Endometrial microvascular endothelial cells (primary cell): ENCODE results near the gene MBP. TPM values are rescaled to one million over a fixed set of nuclear protein-coding genes. Genes with fewer than 3 reads are reported as not detected.

ENCODE experiments used
- in situ Hi-C: cut with HindIII; loops from 2 replicates; pipeline ENCODE4 v1.10.0; 2017; ENCODE audit warnings: low sequenced_read_pairs, low pct_unique_long_range_greater_than_20kb; ENCODE audit errors: inconsistent ontology term
- total RNA-seq: library from RNA; depleted of rRNA; stranded (reverse); fragments of >200 nt; gene quantifications from one replicate; pipeline ENCODE4 v1.2.3, GENCODE V29; 2015; ENCODE audit errors: inconsistent ontology term

Gene MBP
- total RNA-seq, 1 donor from 2014 or later: 8.5 TPM

DNA sequence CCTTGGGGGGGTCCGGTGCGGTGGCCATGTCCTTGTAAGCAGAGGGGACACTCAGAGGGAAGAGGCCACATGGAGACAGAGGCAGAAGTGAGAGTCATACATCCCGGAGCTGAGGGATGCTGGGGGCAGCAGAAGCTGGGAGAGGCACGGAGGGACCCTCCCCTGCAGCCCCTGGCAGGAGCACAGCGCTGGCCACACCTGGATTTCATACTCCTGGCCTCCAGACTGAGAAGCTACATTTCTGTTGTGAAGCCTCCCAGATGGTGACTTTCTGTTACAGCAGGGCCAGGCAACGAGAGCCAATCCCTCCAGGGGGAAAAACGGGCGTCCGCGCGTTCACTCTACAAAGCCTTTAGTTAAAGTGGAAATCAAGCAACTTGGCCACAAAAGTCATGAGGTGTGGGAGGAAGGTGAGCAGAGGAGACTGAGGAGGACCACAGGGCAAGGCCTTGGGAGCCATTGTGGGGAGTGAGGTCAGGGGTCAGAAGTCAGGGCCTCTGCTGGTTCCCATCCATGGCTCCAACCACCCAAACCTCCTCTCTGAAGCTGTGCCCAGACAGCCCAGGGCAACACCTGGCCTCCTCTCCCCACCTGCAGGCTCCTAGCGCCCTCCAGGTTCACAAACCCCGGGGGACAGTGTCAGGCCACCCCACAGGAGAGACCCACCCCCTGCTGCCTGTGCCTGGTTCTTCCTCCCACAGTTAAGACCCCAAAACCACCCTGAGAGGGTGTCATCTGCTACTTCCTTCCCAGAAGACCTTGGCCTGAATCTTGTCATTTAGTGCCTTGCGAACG, 4.5 kb upstream of the MBP start:
- in situ Hi-C loops: no loop called here

DNA sequence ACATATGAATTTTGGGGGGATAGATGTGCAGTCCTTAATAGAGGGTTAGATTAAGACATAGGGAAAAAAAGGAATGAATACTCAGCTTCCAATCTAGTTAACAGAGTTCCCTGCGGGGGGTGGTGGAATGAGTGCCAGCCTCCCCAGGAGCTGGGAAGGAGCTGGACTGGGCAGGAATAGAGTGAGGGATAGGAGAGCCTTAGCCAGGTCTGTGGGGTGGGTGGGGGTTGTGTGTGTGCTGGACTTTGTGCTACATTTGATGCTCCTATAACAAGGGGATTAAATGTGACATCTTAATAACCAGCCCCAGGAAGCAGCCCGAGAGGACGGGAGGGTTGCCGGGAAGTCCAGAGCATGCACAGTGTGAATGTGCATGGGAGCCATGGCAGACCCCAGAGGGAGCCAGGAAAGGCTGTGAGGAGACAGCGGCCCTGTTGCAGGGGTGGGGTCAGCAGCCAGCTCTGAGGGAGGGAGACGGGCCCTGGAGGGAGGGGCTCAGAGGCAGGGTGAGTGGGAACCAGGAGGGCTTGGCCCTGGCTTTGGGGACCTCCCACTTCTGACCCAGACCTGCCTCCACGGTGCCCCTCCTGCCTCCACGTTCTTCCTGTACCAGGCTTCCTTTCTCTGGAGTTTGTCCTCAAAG, 3.6 kb upstream of the MBP start:
- in situ Hi-C loops: no loop called here

- in situ Hi-C loops: no loop called here
Observed at GRCh38 chr18:77135339-77136075, 2.9 kb upstream of the MBP start.

GRCh38 chr18:77134611-77135010, 2.0 kb upstream of the MBP start:
- in situ Hi-C loops: no loop called here

GRCh38 chr18:77133835-77134496, 1.4 kb upstream of the MBP start:
- in situ Hi-C loops: no loop called here

GRCh38 chr18:77133051-77133834, 660 bp upstream of the MBP start:
- in situ Hi-C loops: no loop called here

- in situ Hi-C loops: no loop called here
Observed at GRCh38 chr18:77131652-77132368, 773 bp downstream of the MBP start.

DNA sequence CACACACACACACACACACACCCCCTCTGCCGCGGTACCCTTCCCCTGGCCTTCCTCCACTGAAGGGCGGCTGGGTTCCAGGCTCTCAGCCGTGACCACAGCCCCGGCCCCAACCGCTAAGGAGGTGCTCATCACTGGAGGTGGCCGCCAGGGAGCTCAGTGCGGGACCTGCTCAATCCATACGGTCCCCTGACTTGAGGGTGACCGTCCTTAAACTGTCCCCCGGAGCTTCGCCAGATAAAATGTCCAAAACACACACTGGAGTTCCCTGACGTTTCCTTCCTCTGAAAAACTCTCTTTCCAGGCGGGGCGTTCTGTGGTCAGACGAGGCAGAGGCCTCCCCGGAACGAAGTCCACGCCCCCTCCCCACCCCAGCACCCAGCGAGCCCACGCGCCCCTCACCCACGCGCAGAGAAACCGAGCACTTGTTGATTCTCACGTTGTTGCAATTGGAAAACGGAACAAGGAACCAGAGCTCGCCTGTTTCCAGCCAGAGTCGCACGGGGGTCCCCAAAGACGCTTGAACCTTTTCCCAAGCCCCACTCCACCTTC, 1.4 kb downstream of the MBP start:
- in situ Hi-C loops: no loop called here

DNA sequence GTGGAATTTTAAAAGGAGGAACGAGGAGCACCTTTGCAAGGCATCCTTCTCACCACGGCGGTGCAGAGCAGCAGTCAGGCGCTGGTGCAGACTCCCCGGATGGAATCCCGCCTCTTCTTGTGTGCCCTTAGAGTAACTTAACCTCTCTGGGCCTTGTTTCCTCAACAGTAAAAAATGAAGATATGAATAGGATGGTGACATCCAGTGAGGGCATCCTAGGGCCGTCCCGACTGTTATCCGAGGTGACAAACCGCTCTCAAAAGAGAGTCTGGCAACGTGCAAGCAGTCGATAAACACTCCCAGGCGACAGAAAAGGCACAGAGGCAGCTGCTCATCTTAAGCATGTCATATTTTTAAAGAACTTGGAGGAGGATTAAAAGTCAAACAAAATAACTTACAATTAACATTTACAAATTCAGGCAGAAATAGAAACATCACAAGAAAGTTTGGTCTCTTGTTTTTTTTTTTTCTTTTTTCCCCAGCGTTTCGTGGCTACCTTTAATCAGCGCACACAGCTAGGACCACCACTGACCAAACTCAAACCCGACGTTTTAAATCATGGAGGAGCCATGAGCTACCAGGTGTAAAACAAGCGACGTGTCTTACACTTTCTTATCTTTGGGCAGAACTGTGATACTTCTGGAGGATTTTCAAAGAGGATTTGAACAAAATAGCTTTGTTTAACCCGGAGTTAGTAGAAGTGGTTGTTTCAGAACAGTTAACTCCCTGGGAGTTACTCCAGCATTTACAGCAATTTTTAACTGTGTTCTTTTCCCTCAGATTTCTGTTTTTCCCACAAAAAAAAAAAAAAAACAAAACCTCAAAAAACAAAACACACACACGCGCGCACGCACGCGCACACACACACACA, 2.1 kb downstream of the MBP start:
- in situ Hi-C loops: no loop called here

GRCh38 chr18:77129150-77129551, 3.4 kb downstream of the MBP start:
- in situ Hi-C loops: no loop called here

- in situ Hi-C loops: no loop called here
Observed at GRCh38 chr18:77127769-77128671, 4.6 kb downstream of the MBP start.

DNA sequence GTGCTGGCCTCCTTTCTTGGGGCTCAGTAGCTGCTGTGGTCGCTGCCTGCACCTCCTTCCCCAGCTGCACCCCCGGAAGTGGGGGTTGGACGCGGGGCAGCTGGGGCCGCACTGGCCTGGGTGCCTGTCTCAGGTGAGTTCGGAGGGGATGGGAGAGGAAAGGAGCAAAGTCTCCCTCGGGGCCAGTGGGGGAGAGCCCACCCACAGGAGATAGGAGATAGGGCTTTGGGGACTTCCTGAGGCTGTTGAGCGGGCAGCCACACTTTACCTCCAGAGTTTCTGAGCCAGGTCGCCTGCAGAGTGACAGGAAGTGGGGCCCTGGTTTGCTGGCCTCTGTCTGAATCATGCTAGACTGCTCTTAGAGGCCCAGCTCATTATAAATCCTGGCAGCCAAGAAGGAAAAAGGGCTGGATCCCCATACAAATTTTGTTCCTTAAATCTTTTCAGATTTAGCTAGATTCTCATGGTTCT, 8.1 kb downstream of the MBP start:
- in situ Hi-C loops: no loop called here

GRCh38 chr18:77123320-77124231, 9.0 kb downstream of the MBP start:
- in situ Hi-C loops: no loop called here

DNA sequence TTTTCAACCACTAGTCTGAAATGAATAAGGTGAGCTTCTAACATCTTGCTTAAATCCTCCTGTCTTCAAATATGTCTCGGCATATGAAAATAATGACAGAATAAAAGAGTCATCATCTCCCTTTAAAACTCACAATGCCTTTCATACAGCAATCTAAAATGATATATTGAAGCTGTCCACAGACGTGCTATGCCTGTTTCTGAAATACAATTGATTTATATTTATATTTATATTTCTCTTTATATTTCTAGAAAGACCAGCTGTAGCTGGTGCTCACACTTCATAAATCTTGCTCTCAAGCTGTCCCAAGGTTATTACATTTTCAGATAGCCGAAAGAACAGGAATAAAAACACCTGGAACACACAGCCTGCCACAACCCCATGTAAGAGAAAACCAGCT, 11.1 kb downstream of the MBP start:
- in situ Hi-C loops: no loop called here
